NCI-H2196 (cell line): ENCODE results near the gene TEAD4.

ENCODE experiments used
- DNase-seq: peaks from one replicate; lab custom pipeline; 2025; ENCODE audit not compliant: unreplicated experiment; lab: John Stamatoyannopoulos, UW

TEAD4 gene

GRCh38 chr12:3076730-3077571, 117.8 kb downstream of the TEAD4 start, which contains the start of gene TSPAN9:
Gene TSPAN9 (plus strand): TSS chr12:3077379. CDS start chr12:3201194, 123,815 bp downstream.
- peak; percentile 36 for DNase-seq

- DNase-seq = no peak
Measured at GRCh38 chr12:3077572-3078081, 118.4 kb downstream of the TEAD4 start.

GRCh38 chr12:3078086-3078820, 119.1 kb downstream of the TEAD4 start:
- no peak for DNase-seq

- no peak for DNase-seq
Measured at GRCh38 chr12:3081091-3081490, 121.9 kb downstream of the TEAD4 start.

- DNase-seq = no peak
Measured at GRCh38 chr12:3081886-3082285, 122.7 kb downstream of the TEAD4 start.

- DNase-seq = no peak
Measured at GRCh38 chr12:3083241-3083920, 124.2 kb downstream of the TEAD4 start.

GRCh38 chr12:3083921-3084347, 124.7 kb downstream of the TEAD4 start:
- DNase-seq = no peak

GRCh38 chr12:3084742-3085141, 125.5 kb downstream of the TEAD4 start:
- no peak for DNase-seq

- DNase-seq = no peak
Measured at GRCh38 chr12:3085341-3086139, 126.3 kb downstream of the TEAD4 start.

GRCh38 chr12:3086211-3086610, 127.0 kb downstream of the TEAD4 start:
- no peak for DNase-seq

- no peak for DNase-seq
Measured at GRCh38 chr12:3086729-3087323, 127.6 kb downstream of the TEAD4 start.

- no peak for DNase-seq
Measured at GRCh38 chr12:3087758-3088650, 128.8 kb downstream of the TEAD4 start.

- DNase-seq = no peak
Measured at GRCh38 chr12:3089588-3089987, 130.4 kb downstream of the TEAD4 start.
